HG03097 (cell line): Measurements from ENCODE around the gene CRACR2B.
A peak's percentile ranks its signal among the peaks of the same experiment; 100 is the strongest.

ENCODE experiments used
- ATAC-seq: cut with Tn5 transposase; IDR thresholded peaks from one replicate; pipeline ENCODE4 v1.9.1; 2021; ENCODE audit not compliant: unreplicated experiment, low FRiP score

The CRACR2B gene

GRCh38 chr11:810040-810567 lies 17.6 kb upstream of the CRACR2B start:
- ATAC-seq, result no peak

GRCh38 chr11:811446-812245 lies 16.1 kb upstream of the CRACR2B start:
- ATAC-seq, result no peak

GRCh38 chr11:812390-812789 lies 15.3 kb upstream of the CRACR2B start:
- no peak for ATAC-seq

- ATAC-seq, result no peak
Observed at GRCh38 chr11:813072-813455, 14.7 kb upstream of the CRACR2B start.

- no peak for ATAC-seq
Observed at GRCh38 chr11:813456-814096, 14.1 kb upstream of the CRACR2B start.

GRCh38 chr11:815675-816432 lies 11.9 kb upstream of the CRACR2B start:
- ATAC-seq, result no peak

- ATAC-seq, result no peak
Observed at GRCh38 chr11:816433-816779, 11.3 kb upstream of the CRACR2B start.

- peak; percentile 3 for ATAC-seq
Observed at GRCh38 chr11:818396-819128, 9.2 kb upstream of the CRACR2B start, which contains the start of gene PNPLA2. Gene PNPLA2, plus strand, starts transcription at chr11:818914. Its CDS starts 805 bp downstream, at chr11:819719.

- ATAC-seq, result peak; percentile 60
Observed at GRCh38 chr11:819129-819931, 8.4 kb upstream of the CRACR2B start.

GRCh38 chr11:819943-820649 lies 7.6 kb upstream of the CRACR2B start:
- peak; percentile 50 for ATAC-seq

- ATAC-seq, result no peak
Observed at GRCh38 chr11:820655-821511, 6.8 kb upstream of the CRACR2B start.

- ATAC-seq, result no peak
Observed at GRCh38 chr11:821512-822371, 6.0 kb upstream of the CRACR2B start.

GRCh38 chr11:823441-824291 lies 4.1 kb upstream of the CRACR2B start:
- no peak for ATAC-seq

- no peak for ATAC-seq
Observed at GRCh38 chr11:824292-824880, 3.3 kb upstream of the CRACR2B start.

GRCh38 chr11:824942-825341 lies 2.8 kb upstream of the CRACR2B start:
- ATAC-seq, result no peak
